DOHH2 (cell line): ENCODE measurements around the gene NEK4.

Source experiments
- CTCF ChIP-seq: fragments of 200-600 bp; sonication (generic); IDR thresholded peaks from one replicate; pipeline ENCODE4 v1.5.1; 2014; ENCODE audit warnings: antibody characterized with exemption, mild to moderate bottlenecking, low read depth, low read length; ENCODE audit not compliant: poor library complexity, severe bottlenecking
- EZH2phosphoT487 ChIP-seq: fragments of 200-600 bp; sonication (generic); IDR thresholded peaks from 2 replicates; pipeline ENCODE4 v1.6.1; 2017; ENCODE audit warnings: borderline replicate concordance, mild to moderate bottlenecking, antibody characterized with exemption, low read length, moderate library complexity, mixed read lengths

GRCh38 chr3:52777127-52777958 lies 6.6 kb upstream of the NEK4 start, which contains the start of gene ITIH1:
- TF ChIP-seq CTCF = no peak
- no peak for TF ChIP-seq EZH2phosphoT487
